GM21360 (cell line): ENCODE measurements around the gene C5AR2.
"Not testable (repeated sequence)": the region's sequence is repeated elsewhere in the genome, so short reads cannot be mapped to it uniquely, and the experiment has no call there.

Source experiments
- ATAC-seq: cut with Tn5 transposase; IDR thresholded peaks from one replicate; pipeline ENCODE4 v1.9.1; 2021; ENCODE audit warnings: mild to moderate bottlenecking, moderate library complexity; ENCODE audit not compliant: unreplicated experiment

C5AR2 gene

DNA sequence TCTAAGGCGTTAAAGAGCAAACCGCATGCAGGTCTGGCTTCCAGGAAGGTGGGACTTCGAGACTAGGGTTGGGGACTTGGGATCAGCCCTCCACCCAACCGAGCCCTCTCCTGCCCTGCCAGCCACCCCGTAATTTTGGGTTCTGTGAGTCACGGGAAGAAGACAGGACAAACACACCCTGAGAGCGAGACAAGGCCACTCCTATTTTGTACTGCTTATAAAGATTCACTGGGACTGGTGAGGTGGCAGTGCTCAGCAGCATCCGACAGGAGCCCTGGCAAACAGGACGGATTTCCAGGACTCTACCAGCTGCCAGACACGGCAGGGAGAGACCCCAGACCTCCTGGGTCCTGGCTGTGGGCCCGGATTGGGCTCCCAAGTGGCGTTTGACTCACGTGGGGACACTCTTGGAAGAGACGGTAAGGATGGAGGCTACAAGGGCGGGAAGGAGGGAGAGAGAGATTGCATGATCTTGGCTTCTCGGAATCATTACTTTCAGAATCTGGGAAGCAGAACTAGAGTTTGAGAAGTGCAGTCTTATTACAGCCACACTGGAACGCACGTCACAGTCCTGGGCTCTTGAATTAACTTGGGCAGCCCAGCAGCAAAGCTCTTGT, at the start of gene C5AR2:
Gene C5AR2 (plus strand): TSS at position 245 of the 617 bp plus-strand sequence. CDS start 8,625 bp downstream, outside the sequence.
- no peak for ATAC-seq

DNA sequence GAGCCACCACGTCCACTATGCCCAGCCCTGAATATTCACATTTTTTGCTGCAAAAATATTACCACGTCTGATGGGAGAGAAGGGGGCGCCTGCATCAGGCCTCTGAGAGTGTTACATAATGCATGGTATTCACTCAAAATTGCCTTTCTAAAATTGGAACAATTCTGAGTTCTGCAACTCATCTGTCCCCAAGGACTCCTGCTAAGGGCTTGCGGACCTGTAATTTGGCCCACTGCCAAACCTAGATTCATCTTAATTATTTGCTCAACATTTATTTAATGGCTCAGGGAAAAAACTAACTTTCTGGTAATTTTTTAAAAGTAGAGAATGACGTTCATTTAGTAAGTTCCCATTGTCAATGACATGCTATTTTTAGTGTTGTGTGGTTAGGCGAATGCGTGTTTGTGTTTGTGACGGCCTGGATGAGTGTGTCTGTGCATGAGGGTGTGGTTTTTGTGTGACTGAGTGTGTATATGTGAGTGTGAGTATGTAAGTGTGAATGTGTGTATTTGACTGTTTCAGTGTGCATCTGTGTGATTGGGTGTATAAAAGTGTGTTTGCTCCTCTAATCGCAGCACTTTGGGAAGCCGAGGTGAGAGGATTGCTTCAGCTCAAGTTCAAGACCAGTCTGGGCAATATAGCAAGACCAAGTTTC, 48.4 kb upstream of the C5AR2 start:
- no peak for ATAC-seq

DNA sequence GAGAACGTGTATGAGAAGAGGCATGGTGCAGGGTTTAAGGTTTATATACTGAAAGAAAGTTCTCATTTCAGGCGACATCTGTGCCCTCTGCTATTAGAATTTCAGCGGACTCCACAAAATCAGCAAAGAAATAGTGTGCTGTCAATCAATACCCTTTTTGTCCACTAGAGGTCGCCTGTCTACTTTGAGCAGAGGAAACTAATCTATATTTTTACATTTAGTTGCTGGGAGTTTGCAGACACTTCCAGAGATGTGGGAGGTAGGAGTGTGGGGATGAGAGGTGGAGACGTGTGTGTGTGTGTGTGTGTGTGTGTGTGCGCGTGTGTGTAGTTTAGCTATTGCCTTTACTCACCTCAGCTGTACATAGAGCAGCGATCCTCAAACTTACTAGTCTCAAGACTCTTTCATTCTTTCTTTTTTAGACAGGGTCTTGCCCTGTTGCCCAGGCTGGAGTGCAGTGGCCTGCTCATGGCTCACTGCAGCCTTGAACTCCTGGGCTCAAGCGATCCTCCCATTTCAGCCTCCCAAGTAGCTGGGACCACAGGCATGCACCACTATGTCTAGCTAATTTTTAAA, 47.6 kb upstream of the C5AR2 start:
- ATAC-seq: no peak

DNA sequence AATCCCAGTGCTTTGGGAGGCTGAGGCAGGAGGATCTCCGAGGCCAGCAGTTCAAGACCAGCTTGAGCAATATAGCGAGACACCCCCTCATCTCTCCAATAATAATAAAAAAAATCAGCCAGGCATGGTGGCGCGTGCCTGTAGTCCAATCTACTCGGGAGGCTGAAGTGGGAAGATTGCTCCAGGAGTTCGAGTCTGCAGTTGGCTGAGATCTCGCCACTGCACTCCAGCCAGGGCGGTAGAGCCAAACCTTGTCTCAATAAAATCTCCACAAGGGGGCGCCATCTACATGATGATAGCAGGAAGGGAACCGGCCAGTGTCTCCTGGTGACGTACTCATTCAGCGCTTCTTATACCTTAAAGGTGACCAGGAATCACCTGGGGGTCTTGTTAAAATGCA, 35.9 kb upstream of the C5AR2 start:
- no peak for ATAC-seq

DNA sequence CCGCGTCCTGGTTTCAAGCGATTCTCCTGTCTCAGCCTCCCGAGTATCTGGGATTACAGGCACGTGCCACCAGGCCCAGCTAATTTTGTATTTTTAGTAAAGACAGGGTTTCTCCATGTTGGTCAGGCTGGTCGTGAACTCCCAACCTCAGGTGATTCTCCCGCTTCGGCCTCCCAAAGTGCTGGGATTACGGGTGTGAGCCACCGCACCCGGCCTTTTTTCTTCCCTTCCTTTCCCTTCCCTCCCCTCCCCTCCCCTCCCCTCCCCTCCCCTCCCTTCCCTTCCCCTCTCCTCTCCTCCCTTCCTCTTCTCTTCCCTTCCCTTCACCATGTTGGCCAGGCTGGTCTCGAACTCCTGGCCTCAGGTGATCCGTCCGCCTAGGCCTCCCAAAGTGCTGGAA, 31.1 kb upstream of the C5AR2 start:
- not testable (repeated sequence) for ATAC-seq

DNA sequence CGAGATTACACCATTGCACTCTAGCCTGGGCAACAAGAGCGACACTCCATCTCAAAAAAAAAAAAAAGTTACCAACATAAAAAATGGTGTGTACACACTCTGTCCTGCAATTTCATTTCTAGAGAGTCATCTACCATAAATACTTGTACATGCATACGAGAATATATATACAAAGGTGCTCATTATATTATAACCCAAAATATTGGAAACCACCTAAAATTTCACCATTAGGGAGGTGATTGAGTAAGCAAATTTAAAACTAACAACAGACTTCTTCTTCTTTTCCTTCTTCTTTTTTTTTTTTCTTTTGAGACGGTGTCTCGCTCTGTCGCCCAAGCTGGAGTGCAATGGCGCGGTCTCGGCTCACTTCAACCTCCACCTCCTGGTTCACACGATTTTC, 29.7 kb upstream of the C5AR2 start:
- ATAC-seq: no peak

DNA sequence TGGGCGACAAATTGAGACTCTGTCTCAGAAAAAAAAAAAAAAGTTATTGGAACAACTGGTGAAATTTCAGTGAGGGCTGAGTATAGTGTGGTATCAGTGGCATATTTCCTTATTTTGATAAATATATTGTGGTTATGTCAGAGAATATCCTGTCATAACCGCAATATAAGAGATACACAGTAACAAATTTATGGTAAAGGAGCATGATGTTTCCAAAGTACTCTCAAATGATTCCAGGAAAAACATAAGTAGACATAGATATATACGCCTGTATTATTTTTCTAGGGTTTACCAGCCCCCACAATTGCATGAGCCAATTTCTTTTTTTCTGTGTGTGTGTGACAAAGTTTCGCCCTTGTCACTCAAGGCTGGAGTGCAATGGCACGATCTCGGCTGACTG, 28.0 kb upstream of the C5AR2 start:
- no peak for ATAC-seq

DNA sequence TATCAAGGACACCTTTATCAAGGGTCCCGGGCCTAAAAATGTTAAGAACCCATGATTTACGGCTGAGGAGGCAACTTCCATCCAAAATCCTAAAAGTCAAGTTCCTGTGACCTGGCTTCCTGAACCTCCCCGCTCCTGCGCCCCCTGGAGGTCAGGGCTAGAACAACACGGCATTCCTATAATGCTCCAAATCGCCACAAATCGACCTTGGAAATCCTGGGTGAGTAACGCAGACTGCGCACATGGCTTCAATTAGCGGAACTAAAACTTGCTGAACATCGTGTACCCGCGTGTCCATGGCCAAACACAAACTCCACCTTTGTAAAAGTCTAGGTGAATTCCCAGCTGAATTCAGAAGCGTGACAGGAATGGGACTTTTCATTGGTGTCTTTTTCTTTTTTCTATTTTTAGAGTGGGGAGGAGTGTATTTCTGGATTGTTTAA, 26.6 kb upstream of the C5AR2 start:
- no peak for ATAC-seq

DNA sequence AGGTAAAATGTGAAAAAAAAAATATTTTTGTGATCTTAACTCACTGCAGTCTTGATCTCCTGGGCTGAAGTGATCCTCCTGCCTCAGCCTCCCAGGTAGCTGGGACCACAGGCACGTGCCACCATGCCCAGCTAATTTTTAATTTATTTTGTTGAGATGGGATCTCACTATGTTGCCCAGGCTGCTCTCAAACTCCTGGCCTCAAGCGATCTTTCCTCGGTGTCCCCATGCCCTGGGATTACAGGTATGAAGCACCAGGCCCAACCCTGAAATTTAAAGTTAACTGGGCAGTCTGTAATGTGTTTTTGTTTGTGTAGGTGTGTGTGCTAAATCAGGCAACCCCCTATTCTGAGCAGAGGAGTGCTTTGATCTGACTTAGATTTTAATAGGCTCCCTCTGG, 25.7 kb upstream of the C5AR2 start:
- no peak for ATAC-seq

DNA sequence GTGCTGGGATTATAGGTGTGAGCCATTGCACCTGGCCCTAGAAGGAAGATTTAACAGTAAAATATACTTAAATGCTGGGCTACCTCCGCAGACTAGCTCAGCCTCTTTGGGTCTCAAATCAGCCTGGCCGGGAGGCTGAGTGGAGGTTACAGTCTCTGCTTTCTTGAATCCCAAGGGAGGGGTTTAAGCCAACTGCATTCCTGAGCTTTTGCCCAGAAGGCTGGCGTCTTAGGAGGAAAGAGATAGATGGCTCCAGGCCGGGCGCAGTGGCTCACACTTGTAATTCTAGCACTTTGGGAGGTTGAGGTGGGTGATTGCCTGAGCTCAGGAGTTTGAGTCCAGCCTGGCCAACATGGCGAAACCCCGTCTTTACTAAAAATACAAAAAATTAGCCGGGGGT, 22.9 kb upstream of the C5AR2 start:
- ATAC-seq: no peak

DNA sequence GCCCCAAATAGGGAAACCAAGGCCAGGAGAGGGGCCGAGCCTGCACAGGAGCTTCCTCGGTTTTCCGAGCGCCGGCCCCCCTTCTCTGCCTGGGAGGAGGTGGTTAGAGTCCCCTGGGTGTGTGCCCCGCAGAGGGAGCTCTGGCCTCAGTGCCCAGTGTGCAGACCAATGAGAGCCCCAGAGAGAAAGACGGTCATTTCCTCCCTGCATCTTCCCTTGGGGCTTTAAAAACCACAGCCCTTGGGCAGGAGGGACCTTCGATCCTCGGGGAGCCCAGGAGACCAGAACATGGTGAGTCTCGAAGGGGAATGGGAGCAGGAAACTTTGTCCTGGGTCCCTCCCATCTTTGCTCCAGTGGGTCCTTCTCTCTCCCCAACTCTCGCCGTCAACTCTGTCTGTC, 22.4 kb upstream of the C5AR2 start, which contains the start of gene C5AR1:
Gene C5AR1 (plus strand): TSS at position 254 of the 400 bp plus-strand sequence. CDS start 35 bp downstream, at position 289.
- ATAC-seq: no peak

DNA sequence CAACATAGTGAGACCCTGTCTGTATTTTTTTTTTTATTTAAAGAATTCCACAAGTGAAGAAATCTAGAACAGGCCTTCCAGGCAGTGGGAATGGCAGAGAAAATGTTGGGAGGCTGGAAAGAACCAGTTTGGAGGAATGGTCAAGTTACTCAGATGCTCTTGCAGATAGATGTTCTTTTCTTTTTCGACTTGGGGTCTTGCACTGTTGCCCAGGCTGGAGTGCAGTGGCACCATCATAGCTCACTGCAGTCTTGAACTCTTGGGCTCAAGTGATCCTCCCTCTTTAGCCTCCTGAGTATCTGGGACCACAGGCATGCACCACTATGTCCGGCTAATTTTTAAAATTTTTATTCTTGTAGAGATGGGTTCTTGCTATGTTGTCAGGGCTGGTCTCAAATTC, 21.7 kb upstream of the C5AR2 start:
- ATAC-seq: no peak

DNA sequence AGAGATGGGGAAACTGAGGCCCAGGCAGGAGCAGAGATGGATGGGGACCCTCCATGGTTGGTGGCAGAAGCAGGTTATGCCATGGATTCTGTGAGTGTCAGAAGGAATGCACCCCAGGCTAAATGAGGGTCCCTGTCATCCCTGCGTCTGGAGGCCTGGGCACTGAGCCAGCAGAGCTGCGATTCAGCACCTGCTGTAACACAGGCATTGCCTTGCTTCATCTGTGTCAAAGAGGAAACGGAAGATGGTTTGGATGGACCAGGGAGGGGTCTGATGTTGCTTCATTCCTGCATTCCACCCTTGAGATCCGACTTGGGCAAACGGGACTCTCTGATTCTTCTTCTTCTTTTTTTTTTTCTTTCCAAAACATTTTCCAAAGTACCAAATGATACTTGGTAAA, 21.2 kb upstream of the C5AR2 start:
- ATAC-seq: no peak

DNA sequence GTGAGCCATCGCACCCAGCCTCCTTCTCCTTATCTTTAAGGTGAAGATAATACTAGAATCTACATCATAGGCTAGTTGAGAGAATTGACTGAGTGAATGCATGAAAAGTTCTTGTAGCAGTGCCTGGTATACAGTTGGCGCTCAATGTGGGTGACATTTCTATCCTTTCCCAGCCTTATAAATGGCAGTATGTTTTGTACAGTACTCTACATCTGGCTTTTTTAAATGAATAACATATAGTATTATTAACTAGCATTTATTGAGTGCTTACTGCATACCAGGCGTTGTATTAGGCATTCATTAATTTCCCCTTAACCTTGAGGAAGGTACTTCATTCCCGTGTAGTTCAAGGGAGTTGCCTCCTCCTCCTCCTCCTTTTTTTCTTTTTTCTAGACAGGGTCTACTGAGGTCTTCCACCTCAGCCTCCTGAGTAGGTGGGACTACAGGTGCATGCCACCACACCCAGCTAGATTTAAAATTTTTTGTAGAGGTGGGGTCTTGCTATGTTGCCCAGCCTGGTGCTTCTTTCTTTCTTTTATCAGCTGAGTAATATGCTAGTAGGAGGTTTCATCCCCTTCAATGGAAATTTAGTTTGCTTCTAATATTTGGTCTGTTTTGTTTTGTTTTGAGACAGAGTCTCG, 19.5 kb upstream of the C5AR2 start:
- no peak for ATAC-seq

DNA sequence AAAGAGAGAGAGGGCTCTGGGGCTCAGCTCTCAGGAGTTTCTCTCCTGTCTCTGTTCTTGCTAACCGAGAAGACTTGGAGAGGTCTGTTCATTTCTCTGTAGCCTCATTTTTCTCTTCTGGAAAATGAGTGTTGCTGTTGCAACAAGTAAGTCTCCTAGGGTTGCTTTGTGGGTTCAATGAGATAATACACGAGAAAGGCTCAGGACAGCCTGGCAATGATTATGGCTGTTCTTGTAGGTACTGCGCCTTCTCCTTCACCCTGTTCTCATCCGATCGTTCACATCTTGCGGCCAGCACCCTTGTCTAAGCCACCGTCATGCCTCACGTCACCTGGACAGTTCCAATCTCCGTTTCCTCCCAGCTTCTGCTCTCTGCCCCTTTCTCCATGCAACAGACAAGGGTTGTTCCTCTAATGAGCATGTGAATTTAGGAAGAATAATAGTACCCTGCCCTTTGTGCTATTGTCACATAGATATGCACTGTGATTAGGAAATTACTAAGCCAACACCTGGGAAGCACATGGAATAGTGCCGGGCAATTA, 18.1 kb upstream of the C5AR2 start:
- ATAC-seq: no peak

DNA sequence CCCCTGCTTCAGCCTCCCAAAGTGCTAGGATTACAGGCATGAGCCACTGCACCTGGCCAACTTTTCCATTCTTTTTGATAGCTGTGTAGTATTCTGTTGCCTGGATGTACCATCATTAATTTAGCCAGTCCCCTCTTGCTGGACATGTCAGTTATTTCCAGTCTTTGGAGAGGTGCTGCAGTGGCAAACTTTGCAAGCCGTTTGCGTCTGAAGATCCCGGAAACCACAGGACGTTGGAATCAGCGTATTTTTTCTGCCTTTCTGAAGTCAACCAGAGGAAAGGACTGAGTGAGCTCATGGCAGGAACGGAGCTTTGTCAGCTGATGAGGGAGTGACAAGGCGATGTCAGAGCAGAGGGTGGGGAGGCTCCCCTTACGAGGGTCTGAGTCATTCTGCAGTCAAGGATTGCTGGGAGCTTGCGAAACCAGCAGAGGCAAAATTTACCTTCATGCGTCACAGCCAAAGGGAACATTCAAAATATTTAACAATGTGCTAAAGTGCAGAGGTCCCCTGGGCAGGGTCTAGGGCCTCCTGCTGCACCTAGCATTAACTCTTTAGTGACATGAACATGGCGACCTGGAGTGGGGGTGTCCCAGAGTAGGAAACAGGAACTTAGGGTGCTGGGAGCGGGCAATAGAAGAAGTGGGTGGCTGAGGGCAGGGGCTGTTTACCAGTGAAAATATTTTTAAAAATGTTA, 16.7 kb upstream of the C5AR2 start:
- ATAC-seq: no peak

DNA sequence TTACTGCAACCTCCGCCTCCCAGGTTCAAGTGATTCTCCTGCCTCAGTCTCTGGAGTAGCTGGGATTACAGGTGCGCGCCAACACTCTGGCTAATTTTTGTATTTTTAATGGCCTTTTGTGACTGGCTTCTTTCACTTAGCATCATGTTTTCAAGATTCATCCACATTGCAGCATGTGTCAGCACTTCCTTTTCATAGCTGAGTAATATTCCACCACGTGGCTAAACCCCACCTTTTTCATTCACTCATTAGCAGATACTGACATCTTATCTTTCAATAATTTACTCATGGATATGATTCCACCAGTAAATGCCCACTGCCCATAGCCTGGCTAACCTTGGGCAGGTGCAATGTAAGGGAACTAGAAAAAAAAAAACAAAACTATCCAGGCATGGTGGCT, 15.5 kb upstream of the C5AR2 start:
- ATAC-seq: no peak

DNA sequence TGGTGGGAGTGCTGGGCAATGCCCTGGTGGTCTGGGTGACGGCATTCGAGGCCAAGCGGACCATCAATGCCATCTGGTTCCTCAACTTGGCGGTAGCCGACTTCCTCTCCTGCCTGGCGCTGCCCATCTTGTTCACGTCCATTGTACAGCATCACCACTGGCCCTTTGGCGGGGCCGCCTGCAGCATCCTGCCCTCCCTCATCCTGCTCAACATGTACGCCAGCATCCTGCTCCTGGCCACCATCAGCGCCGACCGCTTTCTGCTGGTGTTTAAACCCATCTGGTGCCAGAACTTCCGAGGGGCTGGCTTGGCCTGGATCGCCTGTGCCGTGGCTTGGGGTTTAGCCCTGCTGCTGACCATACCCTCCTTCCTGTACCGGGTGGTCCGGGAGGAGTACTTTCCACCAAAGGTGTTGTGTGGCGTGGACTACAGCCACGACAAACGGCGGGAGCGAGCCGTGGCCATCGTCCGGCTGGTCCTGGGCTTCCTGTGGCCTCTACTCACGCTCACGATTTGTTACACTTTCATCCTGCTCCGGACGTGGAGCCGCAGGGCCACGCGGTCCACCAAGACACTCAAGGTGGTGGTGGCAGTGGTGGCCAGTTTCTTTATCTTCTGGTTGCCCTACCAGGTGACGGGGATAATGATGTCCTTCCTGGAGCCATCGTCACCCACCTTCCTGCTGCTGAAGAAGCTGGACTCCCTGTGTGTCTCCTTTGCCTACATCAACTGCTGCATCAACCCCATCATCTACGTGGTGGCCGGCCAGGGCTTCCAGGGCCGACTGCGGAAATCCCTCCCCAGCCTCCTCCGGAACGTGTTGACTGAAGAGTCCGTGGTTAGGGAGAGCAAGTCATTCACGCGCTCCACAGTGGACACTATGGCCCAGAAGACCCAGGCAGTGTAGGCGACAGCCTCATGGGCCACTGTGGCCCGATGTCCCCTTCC, 11.8 kb upstream of the C5AR2 start:
- ATAC-seq: no peak

DNA sequence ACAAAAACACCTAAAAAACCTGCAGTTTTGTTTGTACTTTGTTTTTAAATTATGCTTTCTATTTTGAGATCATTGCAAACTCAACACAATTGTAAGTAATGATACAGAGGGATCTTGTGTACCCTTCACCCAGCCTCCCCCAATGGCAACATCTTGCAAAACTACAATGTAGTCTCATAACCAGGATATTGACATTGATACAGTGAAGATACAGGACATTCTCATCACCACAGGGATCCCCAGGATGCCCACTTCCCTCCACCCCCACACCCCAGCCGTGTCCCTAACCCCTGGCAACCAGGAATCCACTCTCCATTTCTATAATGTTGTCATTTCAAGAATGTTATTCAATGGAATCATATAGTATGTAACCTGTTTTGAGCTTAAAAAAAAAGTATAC, 10.3 kb upstream of the C5AR2 start:
- ATAC-seq: no peak

DNA sequence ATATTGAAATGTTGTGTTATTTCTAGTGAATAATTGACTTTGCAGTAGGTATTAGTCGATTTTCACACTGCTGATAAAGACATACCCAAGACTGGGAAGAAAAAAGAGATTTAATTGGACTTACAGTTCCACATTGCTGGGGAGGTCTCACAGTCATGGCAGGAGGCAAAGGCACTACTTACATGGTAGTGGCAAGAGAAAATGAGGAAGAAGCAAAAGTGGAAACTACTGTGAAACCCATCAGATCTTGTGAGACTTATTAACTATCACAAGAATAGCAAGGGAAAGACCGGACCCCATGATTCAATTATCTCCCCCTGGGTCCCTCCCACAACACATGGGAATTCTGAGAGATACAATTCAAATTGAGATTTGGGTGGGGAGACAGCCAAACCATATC, 9.9 kb upstream of the C5AR2 start:
- no peak for ATAC-seq
